ENCODE data around the gene CELSR1. TPM values are rescaled to one million over a fixed set of nuclear protein-coding genes. Genes with fewer than 3 reads are reported as not detected.

Gene CELSR1
- total and polyA plus RNA-seq, 8 donors = 0.75 to 3.2 (median 1.2) TPM

GRCh38 chr22:46449974-46450745 is 87.3 kb downstream of the CELSR1 start:
- no peaks in the 10 kb centered on the region for H3K9me3 ChIP-seq
- TF ChIP-seq CTCF (IDR thresholded peaks at IDR 0.05) = no peak
- FAIRE-seq (no peak), ATAC-seq (no peak), DNase-seq (peak in 1 of 6 donors; percentile 41)
- WGBS, 2 donors = 82 to 86% methylated on average over 16 of the region's 16 CpGs
- no peak overlapping the region for H3K4me3 ChIP-seq
- intact Hi-C loops (cut with DNase I) = no loop called here
- H3K27ac ChIP-seq = no peak overlapping the region
- H3K36me3 ChIP-seq = no peaks in the 10 kb centered on the region
- H3K27me3 ChIP-seq = no peaks in the 10 kb centered on the region
- H3K4me1 ChIP-seq = no peaks in the 10 kb centered on the region

- Histone ChIP-seq H3K4me3 (no peak overlapping the region), H3K27me3 (no peaks in the 10 kb centered on the region), H3K4me1 (no peaks in the 10 kb centered on the region), H3K36me3 (no peaks in the 10 kb centered on the region), H3K9me3 (no peaks in the 10 kb centered on the region), H3K27ac (no peak overlapping the region)
- no peak for DNase-seq
- TF ChIP-seq CTCF (IDR thresholded peaks at IDR 0.05) = no peak
- 45 to 68% methylated on average over 2 of the region's 2 CpGs for WGBS, 2 donors
- no peak for ATAC-seq
- no peak for FAIRE-seq
- intact Hi-C loops (cut with DNase I) = no loop called here
These were observed 88.2 kb downstream of the CELSR1 start for GRCh38 chr22:46449116-46449691.

GRCh38 chr22:46448333-46448732 is 89.1 kb downstream of the CELSR1 start:
- H3K9me3 ChIP-seq = no peaks in the 10 kb centered on the region
- WGBS, 2 donors = 51% methylated on average over 6 of the region's 6 CpGs
- H3K27me3 ChIP-seq = no peaks in the 10 kb centered on the region
- H3K27ac ChIP-seq = no peak overlapping the region
- no peak for FAIRE-seq
- intact Hi-C loops (cut with DNase I) = no loop called here
- no peak for DNase-seq
- no peak for TF ChIP-seq CTCF (IDR thresholded peaks at IDR 0.05)
- H3K36me3 ChIP-seq = no peaks in the 10 kb centered on the region
- no peak for ATAC-seq
- H3K4me1 ChIP-seq = no peaks in the 10 kb centered on the region
- H3K4me3 ChIP-seq = no peak overlapping the region

GRCh38 chr22:46447906-46448305 is 89.5 kb downstream of the CELSR1 start:
- no peak overlapping the region for H3K4me3 ChIP-seq
- WGBS, 2 donors = 85 to 90% methylated on average over 5 of the region's 5 CpGs
- intact Hi-C loops (cut with DNase I) = no loop called here
- no peaks in the 10 kb centered on the region for H3K27me3 ChIP-seq
- H3K9me3 ChIP-seq = no peaks in the 10 kb centered on the region
- TF ChIP-seq CTCF (IDR thresholded peaks at IDR 0.05) = no peak
- DNase-seq = no peak
- FAIRE-seq = no peak
- no peaks in the 10 kb centered on the region for H3K4me1 ChIP-seq
- no peaks in the 10 kb centered on the region for H3K36me3 ChIP-seq
- ATAC-seq = no peak
- H3K27ac ChIP-seq = no peak overlapping the region

GRCh38 chr22:46446799-46447198 is 90.6 kb downstream of the CELSR1 start:
- intact Hi-C loops (cut with DNase I) = no loop called here
- 82 to 85% methylated on average over 4 of the region's 4 CpGs for WGBS, 2 donors
- Histone ChIP-seq H3K27ac (no peak overlapping the region), H3K27me3 (no peaks in the 10 kb centered on the region), H3K36me3 (no peaks in the 10 kb centered on the region), H3K9me3 (no peaks in the 10 kb centered on the region), H3K4me3 (no peak overlapping the region), H3K4me1 (no peaks in the 10 kb centered on the region)
- ATAC-seq (no peak), FAIRE-seq (no peak), DNase-seq (no peak)
- TF ChIP-seq CTCF (IDR thresholded peaks at IDR 0.05) = no peak

Data from pancreas (tissue), 10 donors.